ENCODE measurements around the gene MAMDC2. TPM values are rescaled to one million over a fixed set of nuclear protein-coding genes. Genes with fewer than 3 reads are reported as not detected.

Gene MAMDC2
- total RNA-seq, 1 experiment from 2014 or later: 1.2 TPM

DNA sequence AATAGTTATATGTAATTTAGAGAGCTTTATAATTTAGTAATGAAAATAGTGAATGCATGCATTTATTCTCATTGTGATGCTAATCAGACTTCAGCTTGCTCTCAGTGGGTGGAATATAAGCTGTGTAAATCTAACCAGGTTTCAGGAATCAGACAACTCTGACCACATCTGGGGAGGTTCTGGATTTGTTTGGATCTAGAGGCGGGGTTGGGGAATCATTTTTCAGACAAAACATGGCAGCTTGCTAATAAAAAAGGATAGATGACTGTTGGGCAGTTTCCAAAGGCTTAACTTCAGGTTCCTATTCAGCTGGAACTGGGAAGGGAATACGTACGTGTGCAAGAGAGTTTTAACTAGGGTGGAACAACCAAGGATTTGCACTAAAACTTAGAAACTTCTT is 43.2 kb upstream of the MAMDC2 start:
- TF ChIP-seq EGR1 (IDR thresholded peaks at IDR 0.05; ENCODE audit: low read depth): no peak
- TF ChIP-seq, protein P1, sequence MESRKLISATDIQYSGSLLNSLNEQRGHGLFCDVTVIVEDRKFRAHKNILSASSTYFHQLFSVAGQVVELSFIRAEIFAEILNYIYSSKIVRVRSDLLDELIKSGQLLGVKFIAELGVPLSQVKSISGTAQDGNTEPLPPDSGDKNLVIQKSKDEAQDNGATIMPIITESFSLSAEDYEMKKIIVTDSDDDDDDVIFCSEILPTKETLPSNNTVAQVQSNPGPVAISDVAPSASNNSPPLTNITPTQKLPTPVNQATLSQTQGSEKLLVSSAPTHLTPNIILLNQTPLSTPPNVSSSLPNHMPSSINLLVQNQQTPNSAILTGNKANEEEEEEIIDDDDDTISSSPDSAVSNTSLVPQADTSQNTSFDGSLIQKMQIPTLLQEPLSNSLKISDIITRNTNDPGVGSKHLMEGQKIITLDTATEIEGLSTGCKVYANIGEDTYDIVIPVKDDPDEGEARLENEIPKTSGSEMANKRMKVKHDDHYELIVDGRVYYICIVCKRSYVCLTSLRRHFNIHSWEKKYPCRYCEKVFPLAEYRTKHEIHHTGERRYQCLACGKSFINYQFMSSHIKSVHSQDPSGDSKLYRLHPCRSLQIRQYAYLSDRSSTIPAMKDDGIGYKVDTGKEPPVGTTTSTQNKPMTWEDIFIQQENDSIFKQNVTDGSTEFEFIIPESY (IDR thresholded peaks at IDR 0.05; ENCODE audit: extremely low read depth, insufficient replicate concordance, low read length): no peak
- TF ChIP-seq EZH2 (IDR thresholded peaks at IDR 0.05): no peak
- no peak for TF ChIP-seq SIN3A (IDR thresholded peaks at IDR 0.05; ENCODE audit: low read depth)
- TF ChIP-seq ZFX (IDR thresholded peaks at IDR 0.05): no peak
- TF ChIP-seq RAD21 (IDR thresholded peaks at IDR 0.05; ENCODE audit: low read depth): no peak
- no peak for TF ChIP-seq CBX3 (IDR thresholded peaks at IDR 0.05; ENCODE audit: low read depth)
- DNase-seq (ENCODE audit: low read depth, low spot score): no peak
- Histone ChIP-seq H3K4me2 (ENCODE audit: low read length) (no peak overlapping the region), H3K9me3 (ENCODE audit: control insufficient read depth in 1 of 2, insufficient read depth in 1 of 2, low read depth in 1 of 2, low read length in 2 of 2) (no peaks in the 10 kb centered on the region), H3K9me2 (ENCODE audit: insufficient read depth) (no peaks in the 10 kb centered on the region), H3K27me3 (ENCODE audit: insufficient read depth, low read length) (no peaks in the 10 kb centered on the region), H3K27ac (ENCODE audit: low read depth, low read length) (no peak overlapping the region), H3K79me2 (ENCODE audit: insufficient read depth, low read length) (no peaks in the 10 kb centered on the region), H3K36me3 (ENCODE audit: control insufficient read depth in 1 of 2, insufficient read depth in 2 of 2, low read length in 2 of 2) (no peaks in the 10 kb centered on the region), H3K4me1 (ENCODE audit: control insufficient read depth in 1 of 2, insufficient read depth in 2 of 2, low read length in 2 of 2) (no peaks in the 10 kb centered on the region), H3K9ac (ENCODE audit: low read length) (no peak overlapping the region), H4K20me1 (ENCODE audit: insufficient read depth) (no peaks in the 10 kb centered on the region), H3K4me3 (replicated peaks in 1 of 2; ENCODE audit: low read depth in 1 of 2, low read length in 2 of 2) (no peak overlapping the region), H2AFZ (ENCODE audit: low read depth, low read length, poor library complexity, severe bottlenecking) (no peak overlapping the region)
- RAD21 ChIA-PET (ENCODE audit: low non-redundant PET in 1 of 2, low total read pairs in 2 of 2, uncharacterized antibody in 2 of 2, unreplicated experiment in 2 of 2): no interaction called here
- CTCF ChIA-PET: interaction anchor here (1.7 kb wide), 1 partner anchor 113 kb away, joined by 4 read pairs; no protein-coding TSS in a partner anchor
- no peak for ATAC-seq
- intact Hi-C loops (cut with micrococcal nuclease): no loop called here
- POLR2A ChIA-PET: no interaction called here
- BruUV-seq (replicated peaks): no TSS peak

DNA sequence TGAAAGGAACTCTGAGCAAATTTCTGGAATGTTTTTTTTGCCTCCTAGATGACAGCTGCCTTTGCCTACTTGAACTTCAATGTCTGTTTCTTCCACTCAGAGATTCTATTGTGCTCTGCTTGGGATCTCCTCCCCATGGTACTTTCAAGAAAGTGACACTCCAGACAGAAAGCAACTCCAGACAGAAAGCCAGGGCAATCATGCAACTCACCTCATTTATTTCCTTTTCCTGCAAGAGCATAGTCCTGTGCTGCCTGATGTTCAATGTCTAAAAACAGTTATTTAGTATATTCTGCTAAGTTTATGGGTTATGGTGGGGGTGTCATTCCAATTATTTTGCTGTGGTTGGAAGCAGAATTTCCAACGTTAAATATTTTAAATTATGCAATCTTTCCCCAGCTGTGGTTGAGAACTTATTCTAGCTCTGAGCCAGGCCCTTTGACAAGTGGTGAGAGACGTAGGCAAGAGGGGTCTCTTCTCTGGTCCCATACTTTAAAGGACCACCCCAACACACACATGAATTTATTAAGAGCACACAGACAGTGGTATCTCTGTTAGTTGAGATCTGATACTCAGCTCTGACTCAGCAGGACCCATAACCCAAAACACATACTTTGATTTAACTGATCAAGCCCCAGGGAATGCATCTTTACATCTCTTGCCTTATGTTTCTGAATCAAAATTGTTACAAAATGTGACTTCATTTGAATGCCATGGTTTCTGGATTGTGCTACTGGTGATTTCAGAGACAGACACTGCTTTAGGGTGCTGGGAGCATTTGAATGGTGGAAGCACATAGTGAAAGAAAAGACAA is 39.5 kb upstream of the MAMDC2 start:
- Histone ChIP-seq H3K9me2 (ENCODE audit: insufficient read depth) (no peaks in the 10 kb centered on the region), H3K27ac (ENCODE audit: low read depth, low read length) (no peak overlapping the region), H3K4me2 (ENCODE audit: low read length) (no peak overlapping the region), H4K20me1 (ENCODE audit: insufficient read depth) (no peaks in the 10 kb centered on the region), H3K4me3 (replicated peaks in 1 of 2; ENCODE audit: low read depth in 1 of 2, low read length in 2 of 2) (no peak overlapping the region), H3K27me3 (ENCODE audit: insufficient read depth, low read length) (no peaks in the 10 kb centered on the region), H3K36me3 (ENCODE audit: control insufficient read depth in 1 of 2, insufficient read depth in 2 of 2, low read length in 2 of 2) (no peaks in the 10 kb centered on the region), H3K4me1 (ENCODE audit: control insufficient read depth in 1 of 2, insufficient read depth in 2 of 2, low read length in 2 of 2) (no peaks in the 10 kb centered on the region), H3K79me2 (ENCODE audit: insufficient read depth, low read length) (no peaks in the 10 kb centered on the region), H2AFZ (ENCODE audit: low read depth, low read length, poor library complexity, severe bottlenecking) (no peak overlapping the region), H3K9me3 (ENCODE audit: control insufficient read depth in 1 of 2, insufficient read depth in 1 of 2, low read depth in 1 of 2, low read length in 2 of 2) (no peaks in the 10 kb centered on the region), H3K9ac (ENCODE audit: low read length) (no peak overlapping the region)
- DNase-seq (ENCODE audit: low read depth, low spot score) (no peak), ATAC-seq (no peak)
- no TSS peak for BruUV-seq (replicated peaks)
- POLR2A ChIA-PET: no interaction called here
- TF ChIP-seq CEBPB (IDR thresholded peaks at IDR 0.05; ENCODE audit: low read depth) (no peak), JUND (IDR thresholded peaks at IDR 0.05) (no peak), POLR2A (IDR thresholded peaks at IDR 0.05; ENCODE audit: borderline replicate concordance, extremely low read depth, insufficient read depth, insufficient read length) (no peak), SRF (IDR thresholded peaks at IDR 0.05; ENCODE audit: low read depth) (no peak), EGR1 (IDR thresholded peaks at IDR 0.05; ENCODE audit: low read depth) (no peak), POLR2AphosphoS5 (IDR thresholded peaks at IDR 0.05; ENCODE audit: low read depth, low read length) (no peak), FOSL1 (IDR thresholded peaks at IDR 0.05; ENCODE audit: low read depth) (no peak), TCF7L2 (IDR thresholded peaks at IDR 0.05; ENCODE audit: borderline replicate concordance, extremely low read depth, insufficient read depth, insufficient read length) (no peak), RAD21 (IDR thresholded peaks at IDR 0.05; ENCODE audit: low read depth) (no peak), CBX3 (IDR thresholded peaks at IDR 0.05; ENCODE audit: low read depth) (no peak), ELF1 (IDR thresholded peaks at IDR 0.05; ENCODE audit: borderline replicate concordance, low read depth) (no peak), SIN3A (IDR thresholded peaks at IDR 0.05; ENCODE audit: low read depth) (no peak)
- TF ChIP-seq, protein P2, sequence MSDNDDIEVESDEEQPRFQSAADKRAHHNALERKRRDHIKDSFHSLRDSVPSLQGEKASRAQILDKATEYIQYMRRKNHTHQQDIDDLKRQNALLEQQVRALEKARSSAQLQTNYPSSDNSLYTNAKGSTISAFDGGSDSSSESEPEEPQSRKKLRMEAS (IDR thresholded peaks at IDR 0.05): no peak
- TF ChIP-seq, protein P3, sequence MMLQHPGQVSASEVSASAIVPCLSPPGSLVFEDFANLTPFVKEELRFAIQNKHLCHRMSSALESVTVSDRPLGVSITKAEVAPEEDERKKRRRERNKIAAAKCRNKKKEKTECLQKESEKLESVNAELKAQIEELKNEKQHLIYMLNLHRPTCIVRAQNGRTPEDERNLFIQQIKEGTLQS (IDR thresholded peaks at IDR 0.05): no peak
- intact Hi-C loops (cut with micrococcal nuclease): no loop called here
- RAD21 ChIA-PET (ENCODE audit: low non-redundant PET in 1 of 2, low total read pairs in 2 of 2, uncharacterized antibody in 2 of 2, unreplicated experiment in 2 of 2): no interaction called here
- CTCF ChIA-PET: no interaction called here

Measured in HCT116 (cell line).